ENCODE results near the gene SNF8. TPM values are rescaled to one million over a fixed set of nuclear protein-coding genes. Genes with fewer than 3 reads are reported as not detected.
A peak's percentile ranks its signal among the peaks of the same experiment; 100 is the strongest.
"Not testable (repeated sequence)": the region's sequence is repeated elsewhere in the genome, so short reads cannot be mapped to it uniquely, and the experiment has no call there.

SNF8 gene
- total RNA-seq, 3 donors from 2014 or later = 90.3 to 112 (median 101) TPM

- intact Hi-C loops (cut with DNase I, micrococcal nuclease) = no loop called here
- no peak for ATAC-seq
- TF ChIP-seq, protein P1, sequence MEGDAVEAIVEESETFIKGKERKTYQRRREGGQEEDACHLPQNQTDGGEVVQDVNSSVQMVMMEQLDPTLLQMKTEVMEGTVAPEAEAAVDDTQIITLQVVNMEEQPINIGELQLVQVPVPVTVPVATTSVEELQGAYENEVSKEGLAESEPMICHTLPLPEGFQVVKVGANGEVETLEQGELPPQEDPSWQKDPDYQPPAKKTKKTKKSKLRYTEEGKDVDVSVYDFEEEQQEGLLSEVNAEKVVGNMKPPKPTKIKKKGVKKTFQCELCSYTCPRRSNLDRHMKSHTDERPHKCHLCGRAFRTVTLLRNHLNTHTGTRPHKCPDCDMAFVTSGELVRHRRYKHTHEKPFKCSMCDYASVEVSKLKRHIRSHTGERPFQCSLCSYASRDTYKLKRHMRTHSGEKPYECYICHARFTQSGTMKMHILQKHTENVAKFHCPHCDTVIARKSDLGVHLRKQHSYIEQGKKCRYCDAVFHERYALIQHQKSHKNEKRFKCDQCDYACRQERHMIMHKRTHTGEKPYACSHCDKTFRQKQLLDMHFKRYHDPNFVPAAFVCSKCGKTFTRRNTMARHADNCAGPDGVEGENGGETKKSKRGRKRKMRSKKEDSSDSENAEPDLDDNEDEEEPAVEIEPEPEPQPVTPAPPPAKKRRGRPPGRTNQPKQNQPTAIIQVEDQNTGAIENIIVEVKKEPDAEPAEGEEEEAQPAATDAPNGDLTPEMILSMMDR (IDR thresholded peaks at IDR 0.05) = no peak
- no peak for DNase-seq
- Histone ChIP-seq H3K9me3 (no peaks in the 10 kb centered on the region), H3K4me1 (ENCODE audit: low read depth) (peaks cover 10% of the 10 kb centered on the region), H3K36me3 (ENCODE audit: low read depth) (no peaks in the 10 kb centered on the region), H3K4me3 (no peak overlapping the region)
Measured at GRCh38 chr17:48952904-48953303, 8.3 kb upstream of the SNF8 start.

DNA sequence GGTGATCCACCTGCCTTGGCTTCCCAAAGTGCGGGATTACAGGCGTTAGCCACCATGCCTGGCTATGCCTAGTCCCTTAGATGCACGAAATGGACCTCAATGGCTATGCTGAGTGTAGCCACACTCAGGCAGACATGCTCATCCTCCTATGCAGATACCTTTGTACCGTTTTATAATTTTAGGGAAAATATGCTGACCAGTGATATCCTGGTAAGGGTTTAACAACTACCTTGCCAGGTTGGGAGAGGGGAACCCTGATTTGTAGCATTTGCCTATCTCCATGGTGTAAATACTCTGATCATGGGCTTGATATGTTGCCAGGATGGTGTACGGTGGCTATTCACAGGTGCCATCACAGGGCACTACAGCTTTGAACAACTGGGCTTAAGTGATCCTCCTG is 6.9 kb upstream of the SNF8 start:
- Histone ChIP-seq H3K9me3 (no peaks in the 10 kb centered on the region), H3K4me3 (no peak overlapping the region), H3K4me1 (ENCODE audit: low read depth) (peaks cover 10% of the 10 kb centered on the region), H3K36me3 (ENCODE audit: low read depth) (no peaks in the 10 kb centered on the region)
- intact Hi-C loops (cut with DNase I, micrococcal nuclease) = no loop called here
- ATAC-seq (no peak), DNase-seq (no peak)
- TF ChIP-seq, protein P1 (IDR thresholded peaks at IDR 0.05) = no peak

- ATAC-seq; H3K4me1 ChIP-seq (ENCODE audit: low read depth); intact Hi-C loops (cut with DNase I, micrococcal nuclease); H3K9me3 ChIP-seq; H3K4me3 ChIP-seq; H3K36me3 ChIP-seq (ENCODE audit: low read depth): not testable (repeated sequence)
- peak in 1 of 3 donors; percentile 4 for DNase-seq
Measured at GRCh38 chr17:48945261-48945651, 614 bp upstream of the SNF8 start.

- TF ChIP-seq, protein P1 (IDR thresholded peaks at IDR 0.05) = no peak
- no peak for ATAC-seq
- DNase-seq = no peak
- Histone ChIP-seq H3K9me3 (no peaks in the 10 kb centered on the region), H3K4me3 (no peak overlapping the region), H3K36me3 (ENCODE audit: low read depth) (peaks cover 19% of the 10 kb centered on the region), H3K4me1 (ENCODE audit: low read depth) (no peaks in the 10 kb centered on the region)
- intact Hi-C loops (cut with DNase I, micrococcal nuclease) = no loop called here
Measured at GRCh38 chr17:48933035-48933434, 11.6 kb downstream of the SNF8 start.

GRCh38 chr17:48930435-48930873 is 14.2 kb downstream of the SNF8 start:
- TF ChIP-seq, protein P1 (IDR thresholded peaks at IDR 0.05) = no peak
- H3K36me3 ChIP-seq (ENCODE audit: low read depth) = peaks cover 14% of the 10 kb centered on the region
- ATAC-seq = no peak
- no peaks in the 10 kb centered on the region for H3K9me3 ChIP-seq
- intact Hi-C loops (cut with DNase I, micrococcal nuclease) = no loop called here
- no peak for DNase-seq
- H3K4me3 ChIP-seq = no peak overlapping the region
- no peaks in the 10 kb centered on the region for H3K4me1 ChIP-seq (ENCODE audit: low read depth)

GRCh38 chr17:48929812-48930165 is 14.9 kb downstream of the SNF8 start:
- intact Hi-C loops (cut with DNase I, micrococcal nuclease) = no loop called here
- DNase-seq = no peak
- Histone ChIP-seq H3K9me3 (no peaks in the 10 kb centered on the region), H3K4me1 (ENCODE audit: low read depth) (no peaks in the 10 kb centered on the region), H3K4me3 (no peak overlapping the region), H3K36me3 (ENCODE audit: low read depth) (peaks cover 14% of the 10 kb centered on the region)
- TF ChIP-seq, protein P1 (IDR thresholded peaks at IDR 0.05) = no peak
- ATAC-seq = no peak

Measured in mucosa of descending colon (tissue), 3 donors.